Smooth muscle cell (in vitro differentiated cells): ENCODE results near the gene CP. TPM values are rescaled to one million over a fixed set of nuclear protein-coding genes. Genes with fewer than 3 reads are reported as not detected.

Experiments
- DNase-seq: peaks from one replicate; lab custom pipeline; 2025; ENCODE audit not compliant: unreplicated experiment; lab: John Stamatoyannopoulos, UW
- H2AFZ ChIP-seq: fragments of 200-600 bp; sonication (generic); 2 replicates; pipeline ENCODE4 v1.6.0; 2016; ENCODE audit warnings: antibody characterized with exemption, low read depth, mild to moderate bottlenecking
- H3F3A ChIP-seq: fragments of 200-600 bp; sonication (generic); 2 replicates; pipeline ENCODE4 v1.6.0; 2017; ENCODE audit warnings: antibody characterized with exemption, low read depth
- H3K27ac ChIP-seq: fragments of 200-600 bp; sonication (generic); 2 replicates; pipeline ENCODE4 v1.5.1; 2016; ENCODE audit warnings: low read depth, mild to moderate bottlenecking
- H3K27me3 ChIP-seq: fragments of 200-600 bp; sonication (generic); 2 replicates; pipeline ENCODE4 v1.6.1; 2016; ENCODE audit warnings: low read depth, mild to moderate bottlenecking
- H3K36me3 ChIP-seq: fragments of 200-600 bp; sonication (generic); 2 replicates; pipeline ENCODE4 v1.5.1; 2016; ENCODE audit warnings: low read depth
- H3K4me1 ChIP-seq: fragments of 200-600 bp; sonication (generic); 2 replicates; pipeline ENCODE4 v1.5.1; 2016; ENCODE audit warnings: low read depth
- H3K4me2 ChIP-seq: fragments of 200-600 bp; sonication (generic); 2 replicates; pipeline ENCODE4 v1.6.0; 2016; ENCODE audit warnings: mild to moderate bottlenecking
- H3K4me3 ChIP-seq: fragments of 200-600 bp; sonication (generic); 2 replicates; pipeline ENCODE4 v1.5.1; 2016; ENCODE audit warnings: mild to moderate bottlenecking
- H3K79me2 ChIP-seq: fragments of 200-600 bp; sonication (generic); 2 replicates; pipeline ENCODE4 v1.6.0; 2016; ENCODE audit warnings: low read depth, mild to moderate bottlenecking
- H3K9ac ChIP-seq: fragments of 200-600 bp; sonication (generic); 2 replicates; pipeline ENCODE4 v1.6.0; 2016; ENCODE audit warnings: low read depth
- H3K9me3 ChIP-seq: fragments of 200-600 bp; sonication (generic); replicated peaks from 2 replicates; pipeline ENCODE4 v1.5.1; 2016; ENCODE audit warnings: low read depth
- H4K20me1 ChIP-seq: fragments of 200-600 bp; sonication (generic); 2 replicates; pipeline ENCODE4 v1.6.0; 2016; ENCODE audit warnings: low read depth
- CTCF ChIP-seq: fragments of 200-600 bp; sonication (generic); IDR thresholded peaks from 2 replicates; pipeline ENCODE4 v1.5.1; 2017; ENCODE audit warnings: borderline replicate concordance, mild to moderate bottlenecking, antibody characterized with exemption; ENCODE audit not compliant: insufficient read depth, poor library complexity, severe bottlenecking
- WGBS: methylation state at CpG from one replicate; pipeline ENCODE4 v1.1.7; 2016; ENCODE audit warnings: low lambda C conversion rate; 5-methylcytosine and 5-hydroxymethylcytosine counted together
- polyA plus RNA-seq: library from polyadenylated mRNA; unstranded; fragments of >200 nt; fragmentation: Nextera tagmentation; extraction: Ambion mirVana; gene quantifications from 2 replicates; pipeline ENCODE4 v1.2.1, GENCODE V29; 2016
- total RNA-seq: library from RNA; depleted of rRNA; stranded (reverse); fragments of >200 nt; gene quantifications from 2 replicates; pipeline ENCODE4 v1.2.3, GENCODE V29; 2014

The CP gene
- total and polyA plus RNA-seq, 2 experiments from 2014 or later: 2.6 TPM; not detected in 1

- no peaks in the 10 kb centered on the region for H4K20me1 ChIP-seq
- H3K27ac ChIP-seq: no peak overlapping the region
- H3K27me3 ChIP-seq: no peaks in the 10 kb centered on the region
- H3K4me1 ChIP-seq: peaks cover 7% of the 10 kb centered on the region
- H3K4me3 ChIP-seq: no peak overlapping the region
- peaks cover 10% of the 10 kb centered on the region for H3K36me3 ChIP-seq
- no peak overlapping the region for H3K4me2 ChIP-seq
- WGBS: 54% methylated on average over 3 of the region's 3 CpGs
- H3K79me2 ChIP-seq: no peaks in the 10 kb centered on the region
- peaks cover 10% of the 10 kb centered on the region for H3F3A ChIP-seq
- no peak overlapping the region for H3K9ac ChIP-seq
- H3K9me3 ChIP-seq: no peaks in the 10 kb centered on the region
- DNase-seq: no peak
- no peak for TF ChIP-seq CTCF
- H2AFZ ChIP-seq: no peak overlapping the region
Observed at GRCh38 chr3:149174901-149175300, 46.7 kb downstream of the CP start.

DNA sequence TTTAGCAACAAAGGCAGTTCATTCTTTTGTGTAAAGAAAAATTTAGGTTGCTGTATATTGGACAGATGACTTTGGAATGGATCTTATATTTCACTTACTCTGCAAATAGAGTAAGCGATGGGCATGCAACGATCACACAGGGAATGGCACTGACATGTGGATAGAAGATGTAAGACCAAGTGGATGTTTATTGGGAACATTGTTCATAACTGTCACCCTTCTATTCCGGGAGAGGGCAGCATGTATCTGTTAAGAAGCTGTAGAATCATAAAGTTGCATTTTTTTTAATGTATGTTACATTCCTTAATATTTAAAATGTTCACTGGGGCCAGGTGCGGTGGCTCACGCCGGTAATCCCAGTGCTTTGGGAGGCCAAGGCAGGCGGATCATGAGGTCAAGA lies 51.0 kb downstream of the CP start:
- H3K9ac ChIP-seq: no peak overlapping the region
- TF ChIP-seq CTCF: no peak
- no peaks in the 10 kb centered on the region for H3K79me2 ChIP-seq
- H3K9me3 ChIP-seq: no peaks in the 10 kb centered on the region
- peaks cover 7% of the 10 kb centered on the region for H3K4me1 ChIP-seq
- no peak for DNase-seq
- H2AFZ ChIP-seq: no peak overlapping the region
- no peaks in the 10 kb centered on the region for H3F3A ChIP-seq
- no peak overlapping the region for H3K4me2 ChIP-seq
- no peaks in the 10 kb centered on the region for H4K20me1 ChIP-seq
- WGBS: 98% methylated on average over 7 of the region's 7 CpGs
- no peak overlapping the region for H3K27ac ChIP-seq
- H3K4me3 ChIP-seq: no peak overlapping the region
- H3K27me3 ChIP-seq: no peaks in the 10 kb centered on the region
- H3K36me3 ChIP-seq: peaks cover 16% of the 10 kb centered on the region

DNA sequence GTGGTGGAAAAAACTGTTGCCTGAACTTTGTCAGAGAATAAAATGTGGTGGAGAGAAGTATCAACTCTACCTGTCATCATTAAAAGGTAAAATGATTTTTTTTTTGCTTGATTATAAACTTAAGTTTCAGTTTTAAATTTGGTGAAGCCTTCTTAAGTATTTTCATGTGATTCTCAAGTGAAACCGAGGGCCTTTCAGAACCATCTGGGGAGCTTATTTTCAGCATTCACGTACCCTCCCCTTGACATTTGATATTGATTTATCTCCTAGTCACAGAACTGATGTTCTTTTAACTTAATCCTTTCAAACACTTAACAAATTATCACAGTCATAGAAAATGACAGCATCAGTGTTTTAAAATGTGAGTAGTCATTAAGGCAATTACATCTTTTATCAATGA lies 53.7 kb downstream of the CP start:
- Histone ChIP-seq H3K27me3 (no peaks in the 10 kb centered on the region), H3K9me3 (no peaks in the 10 kb centered on the region), H3K4me1 (no peaks in the 10 kb centered on the region), H3F3A (no peaks in the 10 kb centered on the region), H3K4me3 (no peak overlapping the region), H3K9ac (no peak overlapping the region), H3K4me2 (no peak overlapping the region), H3K79me2 (no peaks in the 10 kb centered on the region), H4K20me1 (no peaks in the 10 kb centered on the region), H2AFZ (no peak overlapping the region), H3K36me3 (peaks cover 12% of the 10 kb centered on the region), H3K27ac (no peak overlapping the region)
- 91% methylated on average over 2 of the region's 2 CpGs for WGBS
- DNase-seq: no peak
- no peak for TF ChIP-seq CTCF

DNA sequence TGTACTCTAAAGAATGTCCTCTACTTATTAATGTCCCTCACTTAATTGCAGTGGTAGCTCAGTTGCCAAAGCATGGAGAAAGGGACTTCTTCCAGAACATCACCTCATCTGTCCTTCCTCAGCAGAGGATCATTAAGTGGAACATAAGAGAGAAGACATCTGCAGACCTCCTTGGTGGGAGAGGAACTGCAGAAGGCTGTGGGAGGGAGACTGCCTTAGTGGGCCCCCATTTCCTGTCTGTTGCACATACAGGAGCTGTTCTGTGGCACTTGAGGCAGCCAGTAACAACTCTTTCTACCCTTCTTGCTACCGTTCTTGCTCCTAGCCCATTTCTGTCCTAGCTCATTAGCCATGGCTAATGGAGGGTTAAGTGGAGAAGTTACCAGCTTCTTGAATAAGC lies 58.6 kb downstream of the CP start:
- no peak for TF ChIP-seq CTCF
- no peaks in the 10 kb centered on the region for H3F3A ChIP-seq
- no peak overlapping the region for H3K4me2 ChIP-seq
- no peak overlapping the region for H2AFZ ChIP-seq
- no peak overlapping the region for H3K27ac ChIP-seq
- H4K20me1 ChIP-seq: no peaks in the 10 kb centered on the region
- H3K9ac ChIP-seq: no peak overlapping the region
- H3K27me3 ChIP-seq: no peaks in the 10 kb centered on the region
- H3K4me1 ChIP-seq: no peaks in the 10 kb centered on the region
- H3K36me3 ChIP-seq: peaks cover 10% of the 10 kb centered on the region
- no peaks in the 10 kb centered on the region for H3K79me2 ChIP-seq
- DNase-seq: no peak
- H3K4me3 ChIP-seq: no peak overlapping the region
- H3K9me3 ChIP-seq: no peaks in the 10 kb centered on the region
- WGBS: 86% methylated on average over 1 of the region's 1 CpG
